Neural cell (in vitro differentiated cells): ENCODE measurements around the gene TDRD12. TPM values are rescaled to one million over a fixed set of nuclear protein-coding genes. Genes with fewer than 3 reads are reported as not detected.
A peak's percentile ranks its signal among the peaks of the same experiment; 100 is the strongest.
"Not testable (repeated sequence)": the region's sequence is repeated elsewhere in the genome, so short reads cannot be mapped to it uniquely, and the experiment has no call there.

Experiments
- H2AFZ ChIP-seq: fragments of 200-600, 300-800 bp; sonication (generic), shearing (Covaris generic); 2 replicates; pipeline ENCODE4 v1.6.0; 2014; ENCODE audit warnings: low read depth, mild to moderate bottlenecking, antibody characterized with exemption, low read length, moderate library complexity
- H3F3A ChIP-seq: fragments of 200-600 bp; shearing (Covaris generic); 2 replicates; pipeline ENCODE4 v1.6.1; 2016; ENCODE audit warnings: mild to moderate bottlenecking, moderate library complexity, mixed read lengths, antibody characterized with exemption, low read length; ENCODE audit not compliant: insufficient read depth, poor library complexity, severe bottlenecking
- H3K27ac ChIP-seq: fragments of 200-600, 300-800 bp; sonication (generic), shearing (Covaris generic); 2 replicates; pipeline ENCODE4 v1.5.1; 2014; ENCODE audit warnings: mild to moderate bottlenecking, low read length, moderate library complexity
- H3K27me3 ChIP-seq: fragments of 300-800, 200-600 bp; sonication (generic), shearing (Covaris generic); 2 replicates; pipeline ENCODE4 v1.6.0; 2014; ENCODE audit warnings: mild to moderate bottlenecking, low read depth, low read length, moderate library complexity; ENCODE audit not compliant: insufficient read depth
- H3K36me3 ChIP-seq: fragments of 300-800, 200-600 bp; sonication (generic), shearing (Covaris generic); 2 replicates; pipeline ENCODE4 v1.5.1; 2014; ENCODE audit warnings: mild to moderate bottlenecking, antibody characterized with exemption, low read length, moderate library complexity; ENCODE audit not compliant: insufficient read depth
- H3K4me2 ChIP-seq: fragments of 300-800, 200-600 bp; sonication (generic), shearing (Covaris generic); 2 replicates; pipeline ENCODE4 v1.6.0; 2014; ENCODE audit warnings: mild to moderate bottlenecking, low read length
- H3K4me3 ChIP-seq: fragments of 300-800, 200-600 bp; sonication (generic), shearing (Covaris generic); 2 replicates; pipeline ENCODE4 v1.5.1; 2014; ENCODE audit warnings: mild to moderate bottlenecking, low read length, moderate library complexity
- H3K79me2 ChIP-seq: fragments of 200-600 bp; shearing (Covaris generic); replicated peaks from 2 replicates; pipeline ENCODE4 v1.6.0; 2014; ENCODE audit warnings: mild to moderate bottlenecking, low read length, moderate library complexity; ENCODE audit not compliant: insufficient read depth
- H3K9ac ChIP-seq: fragments of 300-800, 200-600 bp; sonication (generic), shearing (Covaris generic); 2 replicates; pipeline ENCODE4 v1.6.1; 2016; ENCODE audit warnings: mild to moderate bottlenecking, low read length, mixed read lengths
- H3K9me2 ChIP-seq: fragments of 200-600 bp; shearing (Covaris generic); 2 replicates; pipeline ENCODE4 v1.6.1; 2016; ENCODE audit warnings: mild to moderate bottlenecking, low read length, mixed read lengths; ENCODE audit not compliant: insufficient read depth
- H3K9me3 ChIP-seq: fragments of 200-600, 300-800 bp; sonication (generic), shearing (Covaris generic); 2 replicates; pipeline ENCODE4 v1.6.1; 2016; ENCODE audit warnings: mild to moderate bottlenecking, mixed run types, low read length, moderate library complexity, mixed read lengths
- H4K20me1 ChIP-seq: fragments of 200-600 bp; shearing (Covaris generic); 2 replicates; pipeline ENCODE4 v1.6.1; 2016; ENCODE audit warnings: mild to moderate bottlenecking, mixed run types; ENCODE audit not compliant: insufficient read depth
- CTCF ChIP-seq: fragments of 450-650 bp; IDR thresholded peaks from 2 replicates; pipeline ENCODE4 v1.5.1; 2014; ENCODE audit warnings: antibody characterized with exemption, mild to moderate bottlenecking, moderate library complexity; ENCODE audit not compliant: poor library complexity, severe bottlenecking
- EP300 ChIP-seq: fragments of 450-650 bp; conservative IDR thresholded peaks from 2 replicates; pipeline ENCODE4 v1.6.1; 2014; ENCODE audit warnings: antibody characterized with exemption, mild to moderate bottlenecking, moderate library complexity; ENCODE audit not compliant: poor library complexity, severe bottlenecking
- EZH2 ChIP-seq: fragments of 200-600, 300-800 bp; shearing (Covaris generic), sonication (generic); IDR thresholded peaks from 2 replicates; pipeline ENCODE4 v1.6.1; 2014; ENCODE audit warnings: antibody characterized with exemption, low read length, borderline replicate concordance, mild to moderate bottlenecking; ENCODE audit not compliant: insufficient read depth, poor library complexity, severe bottlenecking
- MXI1 ChIP-seq: fragments of 450-650 bp; conservative IDR thresholded peaks from 2 replicates; pipeline ENCODE4 v1.6.1; 2014; ENCODE audit warnings: antibody characterized with exemption, mild to moderate bottlenecking; ENCODE audit not compliant: poor library complexity, severe bottlenecking
- POLR2AphosphoS5 ChIP-seq: IDR thresholded peaks from 2 replicates; pipeline ENCODE4 v1.6.1; 2012
- RAD21 ChIP-seq: fragments of 450-650 bp; conservative IDR thresholded peaks from 2 replicates; pipeline ENCODE4 v1.6.1; 2014; ENCODE audit warnings: antibody characterized with exemption, mild to moderate bottlenecking, moderate library complexity
- SMC3 ChIP-seq: fragments of 450-650 bp; conservative IDR thresholded peaks from 2 replicates; pipeline ENCODE4 v1.6.1; 2014; ENCODE audit warnings: antibody characterized with exemption, mild to moderate bottlenecking, moderate library complexity; ENCODE audit not compliant: poor library complexity
- TAF1 ChIP-seq: IDR thresholded peaks from 2 replicates; pipeline ENCODE4 v1.6.1; 2012; ENCODE audit warnings: low read depth
- polyA plus RNA-seq: library from polyadenylated mRNA; depleted of rRNA; stranded (reverse); fragments of >200 nt; gene quantifications from 2 replicates; pipeline ENCODE4 v1.2.3, GENCODE V29; 2014
- TF ChIP-seq, protein P1 (sequence below): IDR thresholded peaks from 2 replicates; pipeline ENCODE4 v1.6.1; 2012; ENCODE audit warnings: borderline replicate concordance

TDRD12 gene
- polyA plus RNA-seq, 1 donor from 2014 or later: 9.2 TPM

DNA sequence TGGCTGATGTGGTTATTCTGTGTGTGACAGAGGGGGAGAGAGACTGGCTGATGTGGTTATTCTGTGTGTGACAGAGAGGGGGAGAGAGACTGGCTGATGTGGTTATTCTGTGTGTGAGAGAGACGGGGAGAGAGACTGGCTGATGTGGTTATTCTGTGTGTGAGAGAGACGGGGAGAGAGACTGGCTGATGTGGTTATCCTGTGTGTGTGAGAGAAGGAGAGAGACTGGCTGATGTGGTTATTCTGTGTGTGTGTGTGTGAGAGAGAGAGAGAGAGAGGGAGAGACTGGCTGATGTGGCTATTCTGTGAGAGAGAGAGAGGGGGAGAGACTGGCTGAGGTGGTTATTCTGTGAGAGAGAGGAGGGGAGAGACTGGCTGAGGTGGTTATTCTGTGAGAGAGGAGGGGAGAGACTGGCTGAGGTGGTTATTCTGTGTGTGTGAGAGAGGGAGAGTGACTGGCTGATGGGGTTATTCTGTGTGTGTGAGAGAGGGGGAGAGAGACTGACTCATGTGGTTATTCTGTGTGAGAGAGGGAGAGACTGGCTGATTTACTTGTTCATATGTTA is 27.1 kb downstream of the TDRD12 start:
- not testable (repeated sequence) for H3F3A ChIP-seq, H3K36me3 ChIP-seq, H3K9me3 ChIP-seq, H4K20me1 ChIP-seq, H3K27me3 ChIP-seq, H3K79me2 ChIP-seq, H3K9me2 ChIP-seq
- Histone ChIP-seq H2AFZ (peak overlapping the region; percentile 37), H3K9ac (peak overlapping the region; percentile 71), H3K4me3 (peak overlapping the region; percentile 39), H3K4me2 (peak overlapping the region; percentile 54), H3K27ac (peak overlapping the region; percentile 92)
- TF ChIP-seq POLR2AphosphoS5: peak; percentile 51

GRCh38 chr19:32748497-32748896 is 28.9 kb downstream of the TDRD12 start:
- Histone ChIP-seq H3F3A (peaks cover 8% of the 10 kb centered on the region), H3K4me3 (peak overlapping the region; percentile 32), H3K9me3 (no peaks in the 10 kb centered on the region), H3K4me2 (peak overlapping the region; percentile 38), H3K9me2 (no peaks in the 10 kb centered on the region), H3K27me3 (no peaks in the 10 kb centered on the region), H2AFZ (peak overlapping the region; percentile 29), H3K79me2 (no peaks in the 10 kb centered on the region), H3K36me3 (no peaks in the 10 kb centered on the region), H3K27ac (peak overlapping the region; percentile 92), H3K9ac (peak overlapping the region; percentile 71), H4K20me1 (no peaks in the 10 kb centered on the region)
- TF ChIP-seq EP300 (peak; percentile 78), MXI1 (no peak), RAD21 (peak; percentile 52), POLR2AphosphoS5 (peak; percentile 56), SMC3 (peak; percentile 57), EZH2 (no peak), TAF1 (no peak), CTCF (peak; percentile 68)
- TF ChIP-seq, protein P1, sequence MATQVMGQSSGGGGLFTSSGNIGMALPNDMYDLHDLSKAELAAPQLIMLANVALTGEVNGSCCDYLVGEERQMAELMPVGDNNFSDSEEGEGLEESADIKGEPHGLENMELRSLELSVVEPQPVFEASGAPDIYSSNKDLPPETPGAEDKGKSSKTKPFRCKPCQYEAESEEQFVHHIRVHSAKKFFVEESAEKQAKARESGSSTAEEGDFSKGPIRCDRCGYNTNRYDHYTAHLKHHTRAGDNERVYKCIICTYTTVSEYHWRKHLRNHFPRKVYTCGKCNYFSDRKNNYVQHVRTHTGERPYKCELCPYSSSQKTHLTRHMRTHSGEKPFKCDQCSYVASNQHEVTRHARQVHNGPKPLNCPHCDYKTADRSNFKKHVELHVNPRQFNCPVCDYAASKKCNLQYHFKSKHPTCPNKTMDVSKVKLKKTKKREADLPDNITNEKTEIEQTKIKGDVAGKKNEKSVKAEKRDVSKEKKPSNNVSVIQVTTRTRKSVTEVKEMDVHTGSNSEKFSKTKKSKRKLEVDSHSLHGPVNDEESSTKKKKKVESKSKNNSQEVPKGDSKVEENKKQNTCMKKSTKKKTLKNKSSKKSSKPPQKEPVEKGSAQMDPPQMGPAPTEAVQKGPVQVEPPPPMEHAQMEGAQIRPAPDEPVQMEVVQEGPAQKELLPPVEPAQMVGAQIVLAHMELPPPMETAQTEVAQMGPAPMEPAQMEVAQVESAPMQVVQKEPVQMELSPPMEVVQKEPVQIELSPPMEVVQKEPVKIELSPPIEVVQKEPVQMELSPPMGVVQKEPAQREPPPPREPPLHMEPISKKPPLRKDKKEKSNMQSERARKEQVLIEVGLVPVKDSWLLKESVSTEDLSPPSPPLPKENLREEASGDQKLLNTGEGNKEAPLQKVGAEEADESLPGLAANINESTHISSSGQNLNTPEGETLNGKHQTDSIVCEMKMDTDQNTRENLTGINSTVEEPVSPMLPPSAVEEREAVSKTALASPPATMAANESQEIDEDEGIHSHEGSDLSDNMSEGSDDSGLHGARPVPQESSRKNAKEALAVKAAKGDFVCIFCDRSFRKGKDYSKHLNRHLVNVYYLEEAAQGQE: peak; percentile 53
